Panc1 (cell line): ENCODE results near the gene CFAP74. TPM values are rescaled to one million over a fixed set of nuclear protein-coding genes. Genes with fewer than 3 reads are reported as not detected.

Experiments used
- ATAC-seq: fragments of 200-7000 bp; cut with Tn5 transposase; 2 replicates; pipeline ENCODE4 v1.9.1; 2020; ENCODE audit warnings: mild to moderate bottlenecking, moderate library complexity
- Bru-seq: library from RNA; stranded (reverse); fragments of 400-500 nt; gene quantifications from one replicate; lab custom pipeline; 2021; lab: Mats Ljungman, UMichigan
- BruChase-seq, 2 experiments: library from RNA; stranded (reverse); fragments of 400-500 nt; gene quantifications; one replicate each; lab custom pipeline; 2021; lab: Mats Ljungman, UMichigan
- BruUV-seq: library from RNA; stranded (reverse); fragments of 400-500 nt; replicated peaks from 2 replicates; lab custom pipeline; 2021; lab: Mats Ljungman, UMichigan
- CTCF ChIA-PET: fragments of 300-600 bp; sonication (Branson Sonifier 250); formaldehyde crosslinking; loops from one replicate; lab custom pipeline; 2022; ENCODE audit warnings: antibody characterized with exemption; lab: Charles Lee
- POLR2A ChIA-PET: fragments of 300-600 bp; sonication (Branson Sonifier 250); formaldehyde crosslinking; loops from one replicate; lab custom pipeline; 2022; ENCODE audit warnings: antibody characterized with exemption; lab: Charles Lee
- DNase-seq: peaks from one replicate; pipeline ENCODE4 v3.0.0-alpha.2; 2010; ENCODE audit warnings: low read depth, low spot score
- H3K27ac ChIP-seq: 2 replicates; pipeline ENCODE4 v1.5.1; 2011; ENCODE audit warnings: mild to moderate bottlenecking, low read length, inconsistent platforms
- H3K27me3 ChIP-seq: fragments of 200-500 bp; sonication (Bioruptor generic); 2 replicates; pipeline ENCODE4 v1.6.0; 2014; ENCODE audit warnings: low read length, inconsistent platforms; ENCODE audit not compliant: control insufficient read depth, insufficient read depth
- H3K36me3 ChIP-seq: fragments of 200-500 bp; sonication (Bioruptor generic); 2 replicates; pipeline ENCODE4 v1.5.1; 2014; ENCODE audit warnings: inconsistent platforms, mild to moderate bottlenecking, low read length, moderate library complexity; ENCODE audit not compliant: control insufficient read depth, insufficient read depth
- H3K4me1 ChIP-seq: 2 replicates; pipeline ENCODE4 v1.5.1; 2011; ENCODE audit warnings: inconsistent platforms, mild to moderate bottlenecking, low read length, moderate library complexity; ENCODE audit not compliant: control insufficient read depth, insufficient read depth
- H3K4me3 ChIP-seq, 2 experiments: 2 replicates each; pipeline ENCODE4 v1.5.1; 2011 to 2012; ENCODE audit warnings: low read depth in 2 of 2, low read length in 2 of 2, mild to moderate bottlenecking in 2 of 2, inconsistent platforms in 1 of 2, moderate library complexity in 1 of 2
- H3K9me3 ChIP-seq: fragments of 200-500 bp; sonication (Bioruptor generic); 2 replicates; pipeline ENCODE4 v1.5.1; 2014; ENCODE audit warnings: low read depth, mild to moderate bottlenecking, inconsistent platforms, low read length, moderate library complexity; ENCODE audit not compliant: control insufficient read depth, insufficient read depth
- POLR2AphosphoS5 ChIP-seq: IDR thresholded peaks from 2 replicates; pipeline ENCODE4 v1.6.1; 2012; ENCODE audit warnings: mild to moderate bottlenecking, low read depth, low read length, moderate library complexity
- REST ChIP-seq, 2 experiments: IDR thresholded peaks; 2 replicates each; pipeline ENCODE4 v1.6.1; 2011 to 2012; ENCODE audit warnings: low read depth in 2 of 2, control low read depth in 1 of 2, low read length in 1 of 2, mild to moderate bottlenecking in 1 of 2, moderate library complexity in 1 of 2; ENCODE audit not compliant: insufficient read depth in 1 of 2
- SIN3A ChIP-seq: IDR thresholded peaks from 2 replicates; pipeline ENCODE4 v1.6.1; 2012; ENCODE audit warnings: low read depth, mild to moderate bottlenecking, low read length, moderate library complexity, borderline replicate concordance; ENCODE audit not compliant: insufficient read depth
- TCF7L2 ChIP-seq: IDR thresholded peaks from 2 replicates; pipeline ENCODE4 v1.6.1; 2011; ENCODE audit warnings: mild to moderate bottlenecking, low read depth, low read length, inconsistent platforms
- in situ Hi-C: cut with HindIII; loops from 2 replicates; pipeline ENCODE4 v1.10.0; 2016; ENCODE audit warnings: low sequenced_read_pairs, low pct_unique_long_range_greater_than_20kb
- intact Hi-C: fragments of 100-400 bp; cut with micrococcal nuclease; formaldehyde crosslinking; loops from one replicate; pipeline ENCODE4 v1.10.0; 2022; ENCODE audit not compliant: unreplicated experiment
- long read RNA-seq: library from polyadenylated mRNA; unstranded; transcript quantifications from one replicate; pipeline ENCODE4 v2.0.0, GENCODE V29; 2021; ENCODE audit not compliant: unreplicated experiment
- polyA plus RNA-seq: library from polyadenylated mRNA; unstranded; fragments of >200 nt; gene quantifications from one replicate; pipeline ENCODE4 v1.2.1, GENCODE V29; 2012; ENCODE audit warnings: missing spikeins; ENCODE audit not compliant: insufficient read length
- total RNA-seq: library from RNA; stranded (reverse); gene quantifications from one replicate; pipeline ENCODE4 v1.2.1, GENCODE V29; 2021; ENCODE audit not compliant: unreplicated experiment
- TF ChIP-seq, protein P1 (sequence below): fragments of 450-650 bp; IDR thresholded peaks from 2 replicates; pipeline ENCODE4 v1.5.1; 2017; ENCODE audit warnings: mild to moderate bottlenecking

Gene CFAP74, protein sequence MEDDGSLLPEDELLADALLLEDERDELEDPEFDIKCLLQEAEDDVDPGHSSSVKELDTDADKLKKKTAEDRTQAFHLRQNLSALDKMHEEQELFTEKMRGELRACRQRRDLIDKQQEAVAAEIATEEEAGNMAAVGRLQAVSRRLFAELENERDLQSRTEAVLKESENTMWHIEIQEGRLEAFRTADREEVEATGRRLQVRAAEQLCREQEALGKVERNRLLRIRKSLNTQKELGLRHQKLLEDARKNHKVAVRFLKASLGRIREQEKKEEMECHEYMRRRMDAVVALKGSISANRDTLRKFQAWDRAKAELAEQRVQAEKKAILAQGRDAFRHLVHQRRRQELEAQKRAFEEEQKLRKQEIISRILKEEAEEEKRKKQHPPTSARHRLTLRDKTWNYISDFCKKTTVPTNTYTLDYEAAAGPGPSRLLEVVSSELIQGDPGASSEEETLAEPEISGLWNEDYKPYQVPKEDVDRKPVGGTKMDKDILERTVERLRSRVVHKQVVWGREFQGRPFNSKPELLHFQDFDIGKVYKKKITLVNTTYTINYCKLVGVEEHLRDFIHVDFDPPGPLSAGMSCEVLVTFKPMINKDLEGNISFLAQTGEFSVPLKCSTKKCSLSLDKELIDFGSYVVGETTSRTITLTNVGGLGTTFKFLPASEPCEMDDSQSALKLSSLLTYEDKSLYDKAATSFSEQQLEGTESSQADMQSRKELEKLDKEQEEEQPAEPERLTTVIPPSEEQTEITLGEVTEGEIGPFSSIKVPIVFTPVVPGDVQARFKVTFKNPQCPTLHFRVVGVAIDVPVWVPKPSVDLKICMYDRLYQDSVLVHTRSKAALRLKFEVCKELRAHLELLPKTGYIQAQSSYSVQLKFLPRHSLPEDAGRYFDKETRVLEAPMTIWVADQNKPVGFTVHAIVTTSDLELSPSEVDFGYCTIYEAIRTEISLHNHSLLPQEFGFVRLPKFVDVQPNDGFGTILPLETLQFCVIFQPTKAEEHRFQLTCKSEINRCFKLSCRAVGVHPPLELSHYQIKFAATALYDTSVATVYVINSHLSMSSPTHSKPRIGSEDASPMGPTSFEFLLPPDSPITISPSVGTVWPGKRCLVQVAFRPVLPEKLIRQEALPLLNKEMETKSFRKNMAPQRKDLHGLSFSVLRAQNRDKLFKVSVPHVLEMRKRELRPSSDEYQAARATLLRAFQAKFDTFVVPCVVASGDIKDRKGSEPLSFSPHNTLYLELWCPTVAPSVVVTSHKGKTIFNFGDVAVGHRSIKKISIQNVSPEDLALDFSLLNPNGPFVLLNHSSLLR (N-terminal part only)
- total RNA-seq, result not detected
- polyA plus RNA-seq, result 0.22 TPM
- percentile 7 among the genes with signal in this experiment for Bru-seq, nascent RNA
- BruChase-seq, experiment 1, labeled RNA remaining after a 2-hour chase, result percentile 4 among the genes with signal in this experiment
- BruChase-seq, experiment 2, labeled RNA remaining after a 6-hour chase, result percentile 9 among the genes with signal in this experiment
- long read RNA-seq, partial matches to known transcripts, result 0 of 1 reads
- long read RNA-seq, other reads (novel, unspliced or antisense), result 1 of 1 reads

DNA sequence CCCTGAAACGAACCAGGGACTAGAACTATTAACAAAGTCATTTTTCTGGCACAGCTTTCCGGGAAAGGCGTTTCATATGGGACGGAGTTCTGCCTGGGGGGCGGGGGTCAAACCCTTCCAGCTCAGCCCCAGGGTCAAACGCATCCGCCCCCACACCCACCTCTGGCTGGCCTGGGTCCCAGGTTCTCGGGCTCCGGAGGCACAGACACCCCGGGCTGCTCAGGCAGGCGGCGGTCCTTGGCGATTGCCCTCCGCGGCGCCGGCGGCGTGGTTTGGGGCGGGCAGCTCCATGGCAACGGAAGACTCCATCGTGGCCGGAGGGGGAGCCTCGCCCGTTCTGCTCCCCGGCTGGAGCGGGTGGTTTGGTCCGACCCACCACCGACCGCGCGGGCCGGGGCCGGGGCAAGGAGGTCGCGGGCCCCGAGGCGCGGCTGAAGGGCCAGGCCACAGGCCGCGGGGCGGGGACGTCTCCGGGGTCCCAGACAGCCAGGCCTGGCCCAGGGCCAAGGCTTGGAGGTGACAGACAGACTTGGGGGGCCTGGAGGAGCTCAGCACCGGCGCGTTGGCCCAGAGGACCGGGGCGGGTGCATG, at the start of gene CFAP74:
Gene CFAP74 (minus strand): TSS at position 246 of the 591 bp plus-strand sequence. CDS start 12,830 bp downstream, outside the sequence.
- Histone ChIP-seq H3K4me3 (no peak within 1 kb of the TSS), H3K4me1 (no peaks in the 10 kb centered on the region), H3K27ac (no peak within 1 kb of the TSS), H3K27me3 (no peaks in the 10 kb centered on the region), H3K36me3 (no peaks in the 10 kb centered on the region), H3K9me3 (no peaks in the 10 kb centered on the region)
- intact Hi-C loops, result no loop called here
- no peak for TF ChIP-seq TCF7L2
- TF ChIP-seq, protein P1, sequence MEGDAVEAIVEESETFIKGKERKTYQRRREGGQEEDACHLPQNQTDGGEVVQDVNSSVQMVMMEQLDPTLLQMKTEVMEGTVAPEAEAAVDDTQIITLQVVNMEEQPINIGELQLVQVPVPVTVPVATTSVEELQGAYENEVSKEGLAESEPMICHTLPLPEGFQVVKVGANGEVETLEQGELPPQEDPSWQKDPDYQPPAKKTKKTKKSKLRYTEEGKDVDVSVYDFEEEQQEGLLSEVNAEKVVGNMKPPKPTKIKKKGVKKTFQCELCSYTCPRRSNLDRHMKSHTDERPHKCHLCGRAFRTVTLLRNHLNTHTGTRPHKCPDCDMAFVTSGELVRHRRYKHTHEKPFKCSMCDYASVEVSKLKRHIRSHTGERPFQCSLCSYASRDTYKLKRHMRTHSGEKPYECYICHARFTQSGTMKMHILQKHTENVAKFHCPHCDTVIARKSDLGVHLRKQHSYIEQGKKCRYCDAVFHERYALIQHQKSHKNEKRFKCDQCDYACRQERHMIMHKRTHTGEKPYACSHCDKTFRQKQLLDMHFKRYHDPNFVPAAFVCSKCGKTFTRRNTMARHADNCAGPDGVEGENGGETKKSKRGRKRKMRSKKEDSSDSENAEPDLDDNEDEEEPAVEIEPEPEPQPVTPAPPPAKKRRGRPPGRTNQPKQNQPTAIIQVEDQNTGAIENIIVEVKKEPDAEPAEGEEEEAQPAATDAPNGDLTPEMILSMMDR, result no peak
- TF ChIP-seq REST (IDR thresholded peaks at IDR 0.05; ENCODE audit: insufficient read depth in 1 of 2, low read depth in 2 of 2, low read length in 1 of 2), result no peak
- no peak for TF ChIP-seq SIN3A
- no peak for TF ChIP-seq POLR2AphosphoS5
- ChIA-PET POLR2A (no interaction called here), CTCF (no interaction called here)
- in situ Hi-C loops, result no loop called here
- DNase-seq, result no peak
- no TSS peak for BruUV-seq
- no peak for ATAC-seq
